GM12878 (cell line): ENCODE data around the gene CCT6A. TPM values are rescaled to one million over a fixed set of nuclear protein-coding genes. Genes with fewer than 3 reads are reported as not detected.
A peak's percentile ranks its signal among the peaks of the same experiment; 100 is the strongest.

Experiments
- ATAC-seq: fragments of 200-7000 bp; cut with Tn5 transposase; 3 replicates; pipeline ENCODE4 v1.9.1; 2020; ENCODE audit warnings: mild to moderate bottlenecking, moderate library complexity
- BruUV-seq: library from RNA; stranded (reverse); fragments of 400-500 nt; replicated peaks from 2 replicates; lab custom pipeline; 2021; lab: Mats Ljungman, UMichigan
- CTCF ChIA-PET: fragments of 300-600 bp; sonication (Branson Sonifier 250); formaldehyde crosslinking; extraction: SDS; loops from one replicate; lab custom pipeline; 2021; ENCODE audit warnings: inconsistent platforms; lab: Yijun Ruan, JAX
- POLR2A ChIA-PET: fragments of 350-600 bp; formaldehyde crosslinking; extraction: SDS; loops from one replicate; lab custom pipeline; 2021; ENCODE audit warnings: inconsistent platforms; lab: Charles Lee
- RAD21 ChIA-PET: fragments of 300-600 bp; sonication (Branson Sonifier 250); formaldehyde crosslinking; loops from one replicate; lab custom pipeline; 2023; ENCODE audit warnings: antibody characterized with exemption; ENCODE audit not compliant: unreplicated experiment; lab: Charles Lee
- SMC1A ChIA-PET: fragments of 300-600 bp; sonication (Branson Sonifier 250); formaldehyde crosslinking; loops from one replicate; lab custom pipeline; 2023; ENCODE audit not compliant: unreplicated experiment, uncharacterized antibody; lab: Charles Lee
- DNase-seq: peaks from one replicate; pipeline ENCODE4 v3.0.0-alpha.2; 2011; ENCODE audit warnings: low read depth, low spot score
- FAIRE-seq: peaks from 3 replicates; lab custom pipeline; 2011; peaks lifted over from hg19 to GRCh38; lab: Jason Lieb, UNC
- H2AFZ ChIP-seq: 2 replicates; pipeline ENCODE4 v1.6.0; 2011; ENCODE audit warnings: low read depth, low read length, control low read depth; ENCODE audit not compliant: control insufficient read depth
- H3K27ac ChIP-seq: 2 replicates; pipeline ENCODE4 v1.5.1; 2011; ENCODE audit warnings: control low read depth; ENCODE audit not compliant: control insufficient read depth, insufficient read depth
- H3K27me3 ChIP-seq, 2 experiments: replicated peaks in 1 of 2; 2 replicates each; pipeline versions ENCODE4 v1.6.0 to v1.6.1; 2011; ENCODE audit warnings: low read length in 1 of 2; ENCODE audit not compliant: control insufficient read depth in 2 of 2, insufficient read depth in 2 of 2
- H3K36me3 ChIP-seq, 2 experiments: 2 replicates each; pipeline ENCODE4 v1.5.1; 2011; ENCODE audit warnings: low read length in 1 of 2; ENCODE audit not compliant: control insufficient read depth in 2 of 2, insufficient read depth in 2 of 2
- H3K4me1 ChIP-seq: 2 replicates; pipeline ENCODE4 v1.6.1; 2011; ENCODE audit warnings: mild to moderate bottlenecking, low read length, moderate library complexity, mixed read lengths; ENCODE audit not compliant: control insufficient read depth, insufficient read depth
- H3K4me2 ChIP-seq: 2 replicates; pipeline ENCODE4 v1.6.0; 2011; ENCODE audit warnings: control low read depth; ENCODE audit not compliant: control insufficient read depth, insufficient read depth
- H3K4me3 ChIP-seq: fragments of 200-600 bp; sonication (generic); 2 replicates; pipeline ENCODE4 v1.5.1; 2016
- H3K79me2 ChIP-seq: 2 replicates; pipeline ENCODE4 v1.6.0; 2011; ENCODE audit warnings: low read length; ENCODE audit not compliant: control insufficient read depth, insufficient read depth
- H3K9ac ChIP-seq: 2 replicates; pipeline ENCODE4 v1.8.0; 2011; ENCODE audit warnings: low read length, control low read depth, mixed read lengths; ENCODE audit not compliant: control insufficient read depth, insufficient read depth
- H3K9me3 ChIP-seq: replicated peaks from 3 replicates; pipeline ENCODE4 v1.5.1; 2011; ENCODE audit warnings: mild to moderate bottlenecking, low read length; ENCODE audit not compliant: control insufficient read depth, insufficient read depth
- H4K20me1 ChIP-seq: 2 replicates; pipeline ENCODE4 v1.6.0; 2011; ENCODE audit not compliant: control insufficient read depth, insufficient read depth
- CBX5 ChIP-seq: sonication (generic); IDR thresholded peaks from 2 replicates; pipeline ENCODE4 v1.6.1; 2016; ENCODE audit warnings: low read depth, moderate library complexity, mild to moderate bottlenecking, inconsistent platforms
- HDGF ChIP-seq: fragments of 450-650 bp; IDR thresholded peaks from 2 replicates; pipeline ENCODE4 v1.6.1; 2016; ENCODE audit warnings: antibody characterized with exemption
- PAX5 ChIP-seq: IDR thresholded peaks from 2 replicates; pipeline ENCODE4 v1.6.1; 2011; ENCODE audit warnings: low read depth, low read length, borderline replicate concordance
- POLR2A ChIP-seq: IDR thresholded peaks from 2 replicates; pipeline ENCODE4 v1.6.1; 2011; ENCODE audit warnings: low read depth, mild to moderate bottlenecking, low read length
- WGBS: methylation state at CpG from one replicate; pipeline ENCODE4 v1.1.6; 2016; ENCODE audit warnings: low lambda C conversion rate; ENCODE audit not compliant: insufficient replicate concordance, insufficient coverage; ENCODE audit errors: missing lambda C conversion rate; 5-methylcytosine and 5-hydroxymethylcytosine counted together
- in situ Hi-C: fragments of 300-500 bp; cut with MboI; formaldehyde crosslinking; loops from 9 replicates; pipeline ENCODE4 v1.14.3; 2018; ENCODE audit warnings: mixed read lengths
- intact Hi-C: fragments of 100-400 bp; cut with micrococcal nuclease; formaldehyde crosslinking; loops from one replicate; pipeline ENCODE4 v1.14.2; 2022; ENCODE audit not compliant: unreplicated experiment
- polyA plus RNA-seq, 11 experiments: library from polyadenylated mRNA; depleted of rRNA in 4 of 11; unstranded in 6 of 11; stranded (reverse) in 5 of 11; fragments of >200 nt; fragmentation: Nextera tagmentation in 4 of 11; fragmentation: Illumina TruSeq in 1 of 11; extraction: Ambion mirVana in 4 of 11; extraction: Trizol in 1 of 11; gene quantifications; 1 replicate in 1 of 11; 2 replicates in 10 of 11; pipeline versions ENCODE4 v1.2.1 to v1.2.3, GENCODE V29; 2011 to 2016; ENCODE audit warnings: inconsistent platforms in 2 of 11, missing spikeins in 2 of 11, low read depth in 1 of 11
- total RNA-seq, 4 experiments: library from RNA; depleted of rRNA in 3 of 4; stranded (reverse); fragments of >200 nt in 3 of 4; fragmentation: Illumina TruSeq in 1 of 4; extraction: Trizol in 1 of 4; gene quantifications; 2 replicates each; pipeline versions ENCODE4 v1.2.1 to v1.2.3, GENCODE V29; 2013 to 2021
- TF ChIP-seq, protein P1 (sequence below): IDR thresholded peaks from 2 replicates; pipeline ENCODE4 v1.6.1; 2011; ENCODE audit warnings: low read depth, low read length, improper control_type of control experiment, borderline replicate concordance

The CCT6A gene
- total and polyA plus RNA-seq, 10 of the 15 experiments (the other 5 are each of a cell fraction or from before 2014, with no cell fraction given) = 191 to 480 (median 296) TPM

DNA sequence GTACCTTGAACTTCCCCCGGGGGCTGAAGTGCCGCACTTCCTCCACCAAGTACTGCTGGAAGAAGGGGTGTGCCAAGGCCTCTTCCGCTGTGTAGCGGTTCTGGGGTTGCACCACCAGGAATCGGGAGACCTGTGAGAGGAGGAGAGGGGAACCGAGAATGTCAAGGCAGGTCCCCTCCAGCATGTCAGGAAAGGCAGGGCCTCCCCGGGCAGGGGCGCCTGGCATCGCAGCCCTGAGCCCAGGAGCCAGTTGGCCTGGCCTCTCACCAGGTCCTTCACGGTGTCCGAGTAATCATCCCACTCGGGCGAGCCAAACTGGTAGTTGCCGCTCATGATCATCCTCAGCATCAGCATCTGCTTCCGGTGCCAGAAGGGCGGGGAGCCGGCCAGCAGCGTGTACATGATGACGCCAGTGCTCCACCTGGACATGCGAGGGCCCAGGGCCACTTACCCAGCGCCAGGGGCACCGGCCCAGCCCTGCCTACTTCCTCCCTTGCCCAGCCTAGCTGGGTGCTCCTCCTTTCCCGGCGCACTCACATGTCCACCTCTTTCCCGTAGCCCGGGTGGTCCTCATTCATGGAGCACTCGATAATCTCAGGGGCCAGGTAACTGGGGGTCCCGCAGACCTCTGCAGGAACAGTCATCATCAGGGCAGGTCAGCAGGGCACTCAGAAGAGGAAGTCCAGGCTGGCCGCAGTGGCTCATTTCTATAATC, 30.2 kb downstream of the CCT6A start:
- no TSS peak for BruUV-seq
- no peak for FAIRE-seq
- RAD21 ChIA-PET = no interaction called here
- no peak overlapping the region for H3K4me2 ChIP-seq
- CTCF ChIA-PET = no interaction called here
- no peak overlapping the region for H3K9ac ChIP-seq
- H3K27me3 ChIP-seq = no peaks in the 10 kb centered on the region
- no peak overlapping the region for H3K4me3 ChIP-seq
- peaks cover under 1 to 1% of the 10 kb centered on the region in 2 experiments; a peak in 3 of 4 replicates for H3K36me3 ChIP-seq
- in situ Hi-C loops (no loop called here), intact Hi-C loops (no loop called here)
- TF ChIP-seq PAX5 = no peak
- TF ChIP-seq, protein P1, sequence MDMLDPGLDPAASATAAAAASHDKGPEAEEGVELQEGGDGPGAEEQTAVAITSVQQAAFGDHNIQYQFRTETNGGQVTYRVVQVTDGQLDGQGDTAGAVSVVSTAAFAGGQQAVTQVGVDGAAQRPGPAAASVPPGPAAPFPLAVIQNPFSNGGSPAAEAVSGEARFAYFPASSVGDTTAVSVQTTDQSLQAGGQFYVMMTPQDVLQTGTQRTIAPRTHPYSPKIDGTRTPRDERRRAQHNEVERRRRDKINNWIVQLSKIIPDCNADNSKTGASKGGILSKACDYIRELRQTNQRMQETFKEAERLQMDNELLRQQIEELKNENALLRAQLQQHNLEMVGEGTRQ = no peak
- TF ChIP-seq CBX5 = no peak
- TF ChIP-seq POLR2A = 0 out of 2 replicates have a peak, but pooled peaks have one; percentile 28
- 95% methylated on average over 29 of the region's 29 CpGs for whole genome bisulfite sequencing
- no peaks in the 10 kb centered on the region for H3K79me2 ChIP-seq
- no peaks in the 10 kb centered on the region for H3K9me3 ChIP-seq
- SMC1A ChIA-PET = no interaction called here
- no peak for ATAC-seq
- H3K4me1 ChIP-seq = no peaks in the 10 kb centered on the region
- POLR2A ChIA-PET = no interaction called here
- no peaks in the 10 kb centered on the region for H4K20me1 ChIP-seq
- H2AFZ ChIP-seq = no peak overlapping the region
- H3K27ac ChIP-seq = no peak overlapping the region
- no peak for DNase-seq

DNA sequence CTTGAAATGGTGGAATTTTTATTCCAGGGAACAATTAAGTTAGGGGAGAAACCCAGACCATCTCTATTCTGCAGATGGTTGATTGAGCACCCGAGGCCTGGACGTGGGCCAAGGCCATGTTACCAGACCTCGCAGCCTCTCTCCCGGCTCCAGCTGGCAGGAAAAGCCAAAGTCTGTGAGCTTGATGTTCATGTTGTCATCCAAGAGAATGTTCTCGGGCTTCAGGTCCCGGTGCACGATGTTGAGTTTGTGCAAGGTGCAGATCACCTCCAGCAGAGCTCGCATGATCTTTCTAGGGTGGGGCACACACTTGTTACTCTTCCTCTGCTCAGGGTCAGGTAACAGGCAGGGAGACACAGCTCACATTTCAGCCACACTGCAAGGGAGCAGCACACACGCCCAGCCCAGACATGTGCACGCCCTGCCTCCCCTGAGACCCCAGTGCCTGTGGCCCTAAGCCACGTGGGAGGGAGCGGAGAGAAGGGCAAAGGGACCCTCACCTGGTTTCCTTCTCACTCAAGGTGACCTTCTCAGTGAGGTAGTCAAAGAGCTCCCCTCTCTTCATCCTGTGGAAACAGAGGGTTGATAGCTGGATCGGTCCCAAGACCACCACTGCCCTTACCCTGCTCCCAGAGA, 31.7 kb downstream of the CCT6A start:
- no peak for FAIRE-seq
- ChIA-PET RAD21 (no interaction called here), CTCF (no interaction called here), POLR2A (no interaction called here), SMC1A (no interaction called here)
- no TSS peak for BruUV-seq
- Histone ChIP-seq H3K36me3 (peaks cover 0 to 1% of the 10 kb centered on the region in 2 experiments; a peak in 3 of 4 replicates), H3K4me1 (no peaks in the 10 kb centered on the region), H3K4me3 (no peak overlapping the region), H3K27ac (no peak overlapping the region), H4K20me1 (no peaks in the 10 kb centered on the region), H3K4me2 (no peak overlapping the region), H3K27me3 (no peaks in the 10 kb centered on the region), H3K9ac (no peak overlapping the region), H2AFZ (no peak overlapping the region), H3K9me3 (no peaks in the 10 kb centered on the region), H3K79me2 (no peaks in the 10 kb centered on the region)
- no peak for ATAC-seq
- 84% methylated on average over 13 of the region's 13 CpGs for WGBS
- in situ Hi-C loops = no loop called here
- intact Hi-C loops = no loop called here
- DNase-seq = no peak
- TF ChIP-seq POLR2A = peak; percentile 52
- TF ChIP-seq HDGF = no peak
